Endodermal cell (in vitro differentiated cells): Measurements from ENCODE around the gene NKX2-3. TPM values are rescaled to one million over a fixed set of nuclear protein-coding genes. Genes with fewer than 3 reads are reported as not detected.

Experiments used
- DNase-seq: peaks from one replicate; pipeline ENCODE4 v3.0.0-alpha.2; 2017
- H3K27ac ChIP-seq: 2 replicates; pipeline ENCODE4 v1.5.1; 2013; ENCODE audit warnings: mild to moderate bottlenecking, low read depth, low read length, moderate library complexity
- H3K27me3 ChIP-seq: 2 replicates; pipeline ENCODE4 v1.6.1; 2013; ENCODE audit warnings: mild to moderate bottlenecking, low read length, moderate library complexity; ENCODE audit not compliant: insufficient read depth, control insufficient read depth, poor library complexity, severe bottlenecking
- H3K36me3 ChIP-seq: 2 replicates; pipeline ENCODE4 v1.7.0; 2013; ENCODE audit warnings: mild to moderate bottlenecking, low read length, moderate library complexity; ENCODE audit not compliant: control insufficient read depth, insufficient read depth
- H3K4me1 ChIP-seq: one replicate; pipeline ENCODE4 v1.7.0; 2013; ENCODE audit warnings: low read length; ENCODE audit not compliant: control insufficient read depth, insufficient read depth
- H3K4me3 ChIP-seq: 2 replicates; pipeline ENCODE4 v1.5.1; 2013; ENCODE audit warnings: mild to moderate bottlenecking, low read length, moderate library complexity
- H3K9ac ChIP-seq: 2 replicates; pipeline ENCODE4 v1.6.1; 2013; ENCODE audit warnings: mild to moderate bottlenecking, low read length, moderate library complexity; ENCODE audit not compliant: poor library complexity, severe bottlenecking; ENCODE audit errors: extremely low read depth
- H3K9me3 ChIP-seq: 2 replicates; pipeline ENCODE4 v1.6.1; 2013; ENCODE audit warnings: mild to moderate bottlenecking, low read length, moderate library complexity; ENCODE audit not compliant: control insufficient read depth
- H3K27ac Mint-ChIP-seq: 2 replicates; pipeline ENCODE4 v1.8.0; 2020; ENCODE audit warnings: mixed read lengths
- H3K27me3 Mint-ChIP-seq: 2 replicates; pipeline ENCODE4 v1.8.0; 2021; ENCODE audit warnings: mild to moderate bottlenecking, mixed read lengths; ENCODE audit not compliant: insufficient read depth
- H3K36me3 Mint-ChIP-seq: 2 replicates; pipeline ENCODE4 v1.8.0; 2020; ENCODE audit warnings: low read depth, mixed read lengths
- H3K4me1 Mint-ChIP-seq: 2 replicates; pipeline ENCODE4 v1.8.0; 2020; ENCODE audit warnings: mixed read lengths
- H3K4me3 Mint-ChIP-seq: 2 replicates; pipeline ENCODE4 v1.8.0; 2020; ENCODE audit warnings: mild to moderate bottlenecking, moderate library complexity, mixed read lengths
- H3K9me3 Mint-ChIP-seq: 2 replicates; pipeline ENCODE4 v1.8.0; 2020; ENCODE audit warnings: mild to moderate bottlenecking, mixed read lengths
- WGBS, 2 experiments: methylation state at CpG; one replicate each; pipeline versions ENCODE4 v1.1.5 to v1.1.7; 2013; ENCODE audit warnings: missing lambda C conversion rate in 2 of 2, mixed read lengths in 1 of 2; ENCODE audit not compliant: insufficient coverage in 1 of 2, insufficient read length in 1 of 2; 5-methylcytosine and 5-hydroxymethylcytosine counted together
- total RNA-seq, 2 donors: library from RNA; stranded (reverse); fragmentation: NEBNext Ultra II Directional in 1 of 2; extraction: Animal tissue kit (Norgen Biotek cat#: 25700) in 1 of 2; gene quantifications; 2 replicates in 1 of 2; 3 replicates in 1 of 2; pipeline ENCODE4 v1.2.1, GENCODE V29; 2021
- TF ChIP-seq, protein P1 (sequence below): fragments of 200-600 bp; sonication (generic); conservative IDR thresholded peaks from 2 replicates; pipeline ENCODE4 v1.5.0; 2021; ENCODE audit warnings: antibody characterized with exemption, mild to moderate bottlenecking

NKX2-3 gene
- total RNA-seq, 2 donors from 2014 or later = not detected

DNA sequence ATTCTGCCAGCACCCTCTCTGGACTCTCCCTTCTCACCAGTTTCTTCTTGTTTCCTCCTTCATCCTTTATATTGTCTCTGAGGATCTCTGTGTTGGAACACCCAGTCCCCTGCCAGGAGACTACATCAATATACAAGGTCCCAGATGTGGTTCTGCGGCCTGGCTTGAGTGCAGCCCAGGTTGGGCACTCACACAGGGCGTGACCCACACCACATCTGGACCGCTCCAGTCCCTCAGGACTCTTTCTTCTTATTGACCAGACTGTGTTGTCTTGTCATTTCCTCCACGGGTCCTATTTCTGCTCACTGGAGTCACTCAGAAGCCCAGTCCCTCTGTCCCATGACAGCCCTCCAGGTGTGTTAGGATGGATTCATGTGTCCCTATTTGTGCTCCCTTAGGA is 26.0 kb downstream of the NKX2-3 start:
- Histone ChIP-seq H3K9ac (no peak overlapping the region), H3K4me1 (peaks cover 2% of the 10 kb centered on the region), H3K27me3 (peaks cover 18% of the 10 kb centered on the region), H3K36me3 (no peaks in the 10 kb centered on the region), H3K9me3 (no peaks in the 10 kb centered on the region), H3K4me3 (no peak overlapping the region), H3K27ac (no peak overlapping the region)
- 91 to 95% methylated on average over 4 of the region's 4 CpGs for WGBS, 2 experiments
- Mint-ChIP-seq H3K36me3 (no peaks in the 10 kb centered on the region), H3K9me3 (no peaks in the 10 kb centered on the region), H3K4me1 (peaks cover 16% of the 10 kb centered on the region), H3K4me3 (no peak overlapping the region), H3K27me3 (peaks cover 32% of the 10 kb centered on the region), H3K27ac (no peak overlapping the region)
- TF ChIP-seq, protein P1, sequence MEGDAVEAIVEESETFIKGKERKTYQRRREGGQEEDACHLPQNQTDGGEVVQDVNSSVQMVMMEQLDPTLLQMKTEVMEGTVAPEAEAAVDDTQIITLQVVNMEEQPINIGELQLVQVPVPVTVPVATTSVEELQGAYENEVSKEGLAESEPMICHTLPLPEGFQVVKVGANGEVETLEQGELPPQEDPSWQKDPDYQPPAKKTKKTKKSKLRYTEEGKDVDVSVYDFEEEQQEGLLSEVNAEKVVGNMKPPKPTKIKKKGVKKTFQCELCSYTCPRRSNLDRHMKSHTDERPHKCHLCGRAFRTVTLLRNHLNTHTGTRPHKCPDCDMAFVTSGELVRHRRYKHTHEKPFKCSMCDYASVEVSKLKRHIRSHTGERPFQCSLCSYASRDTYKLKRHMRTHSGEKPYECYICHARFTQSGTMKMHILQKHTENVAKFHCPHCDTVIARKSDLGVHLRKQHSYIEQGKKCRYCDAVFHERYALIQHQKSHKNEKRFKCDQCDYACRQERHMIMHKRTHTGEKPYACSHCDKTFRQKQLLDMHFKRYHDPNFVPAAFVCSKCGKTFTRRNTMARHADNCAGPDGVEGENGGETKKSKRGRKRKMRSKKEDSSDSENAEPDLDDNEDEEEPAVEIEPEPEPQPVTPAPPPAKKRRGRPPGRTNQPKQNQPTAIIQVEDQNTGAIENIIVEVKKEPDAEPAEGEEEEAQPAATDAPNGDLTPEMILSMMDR = no peak
- DNase-seq = no peak

DNA sequence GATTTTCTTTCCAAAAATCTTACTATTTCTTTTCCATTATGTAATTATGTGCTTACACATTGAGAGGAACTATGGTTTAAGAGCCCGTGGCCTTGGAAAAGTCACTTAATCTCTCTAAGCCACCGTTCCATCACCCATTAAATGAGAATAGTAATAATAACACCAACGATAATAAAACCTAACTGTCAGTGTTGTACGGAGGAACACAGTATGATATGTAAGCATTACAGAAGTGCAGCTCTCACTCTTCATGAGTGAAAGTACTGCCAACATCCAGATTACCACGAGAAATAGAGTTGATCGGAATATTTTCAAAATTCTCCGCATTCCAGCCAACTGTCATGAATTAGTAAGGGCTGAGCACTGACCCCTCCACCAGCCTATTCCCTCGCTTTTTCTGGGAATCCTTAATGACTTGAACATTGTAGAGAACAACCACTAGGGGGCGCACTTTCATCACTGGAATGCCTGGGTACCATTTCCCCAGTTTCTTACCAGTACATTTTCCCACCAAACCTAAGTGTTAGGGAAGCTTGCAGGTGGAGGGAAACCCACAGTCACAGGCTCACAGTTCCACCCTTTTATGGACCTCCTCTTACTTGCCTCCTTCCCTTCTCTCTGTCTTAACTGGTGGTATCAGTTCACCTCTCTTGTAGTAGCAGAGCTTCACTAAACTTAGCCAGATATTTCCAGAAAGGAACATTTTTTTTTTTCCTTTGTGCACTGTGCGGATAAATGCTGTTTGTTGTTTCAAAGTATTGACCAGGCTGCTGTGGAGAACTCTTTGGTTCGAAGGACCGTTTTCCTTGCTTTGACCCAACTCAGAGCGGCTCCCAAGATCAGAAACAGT is 27.8 kb downstream of the NKX2-3 start:
- Mint-ChIP-seq H3K36me3 (no peaks in the 10 kb centered on the region), H3K4me1 (peaks cover 18% of the 10 kb centered on the region), H3K27me3 (peaks cover 14% of the 10 kb centered on the region), H3K4me3 (no peak overlapping the region), H3K9me3 (no peaks in the 10 kb centered on the region), H3K27ac (no peak overlapping the region)
- no peaks in the 10 kb centered on the region for H3K36me3 ChIP-seq
- H3K27ac ChIP-seq = no peak overlapping the region
- no peaks in the 10 kb centered on the region for H3K9me3 ChIP-seq
- peaks cover under 1% of the 10 kb centered on the region for H3K27me3 ChIP-seq
- WGBS, 2 experiments = 49 to 58% methylated on average over 11 to 13 of the region's 13 CpGs
- TF ChIP-seq, protein P1 = peak; percentile 87
- H3K4me3 ChIP-seq = no peak overlapping the region
- no peak overlapping the region for H3K9ac ChIP-seq
- H3K4me1 ChIP-seq = peaks cover 2% of the 10 kb centered on the region
- DNase-seq = peak; percentile 90

DNA sequence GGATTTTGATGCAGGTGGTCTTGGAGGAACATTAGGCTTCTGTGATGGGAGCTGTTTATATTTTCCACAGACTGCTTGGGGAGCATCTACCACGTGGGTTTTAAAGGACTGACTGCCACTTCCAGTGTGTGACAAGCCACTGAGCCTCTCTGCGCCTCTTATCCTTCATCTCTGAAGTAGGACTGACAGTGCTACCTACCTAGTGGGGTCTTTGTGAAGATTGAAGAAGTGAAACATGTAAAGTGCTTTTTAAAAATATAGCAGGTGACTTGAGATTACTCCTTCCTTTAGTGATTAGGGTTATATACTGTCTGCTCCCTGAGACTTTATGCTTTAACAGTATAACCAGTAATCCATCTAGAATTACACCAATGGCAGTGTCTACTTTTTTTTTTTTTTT is 29.9 kb downstream of the NKX2-3 start:
- H3K4me1 Mint-ChIP-seq = peaks cover 15% of the 10 kb centered on the region
- no peaks in the 10 kb centered on the region for H3K36me3 ChIP-seq
- no peak overlapping the region for H3K27ac ChIP-seq
- DNase-seq = no peak
- peaks cover 8% of the 10 kb centered on the region for H3K27me3 Mint-ChIP-seq
- H3K4me1 ChIP-seq = peaks cover 2% of the 10 kb centered on the region
- TF ChIP-seq, protein P1 = no peak
- no peak overlapping the region for H3K27ac Mint-ChIP-seq
- no peaks in the 10 kb centered on the region for H3K9me3 ChIP-seq
- H3K9me3 Mint-ChIP-seq = no peaks in the 10 kb centered on the region
- 69 to 84% methylated on average over 2 of the region's 2 CpGs for WGBS, 2 experiments
- no peak overlapping the region for H3K4me3 ChIP-seq
- H3K4me3 Mint-ChIP-seq = no peak overlapping the region
- no peaks in the 10 kb centered on the region for H3K27me3 ChIP-seq
- H3K9ac ChIP-seq = no peak overlapping the region
- no peaks in the 10 kb centered on the region for H3K36me3 Mint-ChIP-seq
